IPS-15b (cell line): ENCODE measurements around the gene FBN3.
A peak's percentile ranks its signal among the peaks of the same experiment; 100 is the strongest.

ENCODE experiments used
- H3K27me3 ChIP-seq: one replicate; pipeline ENCODE4 v1.6.1; 2013; ENCODE audit warnings: low read length; ENCODE audit not compliant: control insufficient read depth, insufficient read depth
- H3K36me3 ChIP-seq: one replicate; pipeline ENCODE4 v1.6.1; 2013; ENCODE audit warnings: low read length; ENCODE audit not compliant: control insufficient read depth, insufficient read depth
- H3K4me1 ChIP-seq: one replicate; pipeline ENCODE4 v1.6.1; 2013; ENCODE audit warnings: mild to moderate bottlenecking, low read length; ENCODE audit not compliant: control insufficient read depth, insufficient read depth
- H3K4me3 ChIP-seq: one replicate; pipeline ENCODE4 v1.5.1; 2013; ENCODE audit warnings: low read depth, low read length
- H3K9ac ChIP-seq: one replicate; pipeline ENCODE4 v1.6.1; 2013; ENCODE audit warnings: low read depth, mild to moderate bottlenecking, low read length
- H3K9me3 ChIP-seq: one replicate; pipeline ENCODE4 v1.6.1; 2013; ENCODE audit warnings: mild to moderate bottlenecking, low read length; ENCODE audit not compliant: control insufficient read depth, insufficient read depth

The FBN3 gene

GRCh38 chr19:8056533-8056932 is 92.9 kb downstream of the FBN3 start:
- H3K9ac ChIP-seq, result no peak overlapping the region
- H3K27me3 ChIP-seq, result no peaks in the 10 kb centered on the region
- peaks cover 5% of the 10 kb centered on the region for H3K4me1 ChIP-seq
- H3K9me3 ChIP-seq, result no peaks in the 10 kb centered on the region
- H3K36me3 ChIP-seq, result no peaks in the 10 kb centered on the region
- no peak overlapping the region for H3K4me3 ChIP-seq

- H3K9ac ChIP-seq, result no peak overlapping the region
- no peak overlapping the region for H3K4me3 ChIP-seq
- peaks cover 5% of the 10 kb centered on the region for H3K27me3 ChIP-seq
- no peaks in the 10 kb centered on the region for H3K9me3 ChIP-seq
- peaks cover 5% of the 10 kb centered on the region for H3K4me1 ChIP-seq
- H3K36me3 ChIP-seq, result no peaks in the 10 kb centered on the region
Measured at GRCh38 chr19:8054169-8054568, 95.2 kb downstream of the FBN3 start.

GRCh38 chr19:8052464-8052859 is 96.9 kb downstream of the FBN3 start, which contains the start of gene CCL25:
CCL25 (plus strand) TSS chr19:8052760; CDS start chr19:8053050, 290 bp downstream.
- Histone ChIP-seq H3K9ac (no peak within 1 kb of the TSS), H3K4me1 (peaks cover 5% of the 10 kb centered on the region), H3K27me3 (peaks cover 5% of the 10 kb centered on the region), H3K4me3 (no peak within 1 kb of the TSS), H3K9me3 (no peaks in the 10 kb centered on the region), H3K36me3 (no peaks in the 10 kb centered on the region)

DNA sequence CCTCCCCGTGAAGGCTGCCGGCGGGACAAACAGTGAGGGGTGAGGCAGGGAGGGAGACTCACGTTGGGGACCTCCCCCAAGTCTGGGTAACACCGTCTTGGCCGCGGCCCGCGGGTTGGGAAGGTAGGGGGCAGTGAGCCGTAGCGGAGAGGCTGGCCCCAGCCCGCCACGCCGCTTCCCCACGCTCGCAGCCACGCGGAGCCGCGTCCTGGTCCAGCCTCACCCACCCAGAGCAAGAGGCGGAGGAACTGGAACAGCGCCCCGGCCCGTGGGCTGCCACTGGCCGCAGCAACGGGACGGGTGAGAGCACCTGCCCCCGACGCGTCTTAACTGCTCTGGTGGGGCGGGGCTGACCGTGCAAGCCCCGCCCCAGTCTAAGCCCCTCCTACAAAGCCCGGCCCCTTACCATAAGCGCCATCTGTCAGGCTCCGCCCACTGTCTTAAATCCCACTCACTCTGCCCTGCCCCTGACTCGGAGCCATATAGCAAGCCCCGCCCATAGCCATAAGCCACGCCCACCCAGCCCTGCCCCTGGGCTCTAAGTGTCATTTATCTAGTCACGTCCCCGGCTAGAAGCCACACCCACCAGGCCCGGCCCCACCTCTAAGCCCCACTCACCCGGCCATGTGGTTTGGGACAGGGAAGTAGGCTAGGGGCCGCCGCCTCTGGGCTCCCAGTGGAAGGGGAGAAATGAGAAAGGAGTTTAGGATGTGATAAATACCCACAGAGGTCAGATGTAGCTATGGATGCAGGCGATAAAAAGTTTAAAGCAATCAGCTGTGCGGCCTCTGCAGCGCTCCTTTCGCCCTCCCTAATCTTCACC is 98.9 kb downstream of the FBN3 start:
- no peaks in the 10 kb centered on the region for H3K36me3 ChIP-seq
- H3K9me3 ChIP-seq, result no peaks in the 10 kb centered on the region
- H3K27me3 ChIP-seq, result peaks cover 5% of the 10 kb centered on the region
- peak overlapping the region; percentile 58 for H3K4me3 ChIP-seq
- H3K4me1 ChIP-seq, result peaks cover 5% of the 10 kb centered on the region
- H3K9ac ChIP-seq, result no peak overlapping the region

DNA sequence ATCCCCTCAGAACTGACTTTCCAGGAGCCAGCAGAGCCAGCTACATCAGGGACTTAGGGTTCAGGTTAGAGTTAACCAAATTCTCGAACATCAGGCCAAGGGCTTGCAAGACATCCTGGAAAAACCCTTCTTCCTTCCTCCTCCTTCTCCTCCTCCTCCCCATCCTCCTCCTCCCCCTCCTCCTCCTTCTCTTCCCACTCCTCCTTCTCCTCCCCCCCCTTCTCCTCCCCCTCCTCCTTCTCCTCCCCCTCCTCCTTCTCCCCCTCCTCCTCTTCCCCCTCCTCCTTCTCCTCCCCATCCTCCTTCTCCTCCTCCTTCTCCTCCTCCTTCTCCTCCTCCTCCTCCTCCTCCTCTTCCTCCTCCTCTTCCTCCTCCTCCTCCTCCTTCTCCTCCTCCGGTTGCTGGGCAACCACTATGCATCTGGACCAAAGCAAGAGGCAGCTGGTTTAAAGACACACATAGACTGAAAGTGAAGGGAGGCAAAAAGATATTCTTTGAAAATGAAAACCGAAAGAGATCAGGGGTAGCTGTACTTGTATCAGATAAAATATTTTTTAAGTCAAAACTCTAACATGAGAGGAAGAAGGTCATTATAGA is 102.7 kb downstream of the FBN3 start:
- no peaks in the 10 kb centered on the region for H3K36me3 ChIP-seq
- H3K4me3 ChIP-seq, result no peak overlapping the region
- H3K4me1 ChIP-seq, result no peaks in the 10 kb centered on the region
- H3K27me3 ChIP-seq, result peaks cover 5% of the 10 kb centered on the region
- H3K9me3 ChIP-seq, result no peaks in the 10 kb centered on the region
- no peak overlapping the region for H3K9ac ChIP-seq

DNA sequence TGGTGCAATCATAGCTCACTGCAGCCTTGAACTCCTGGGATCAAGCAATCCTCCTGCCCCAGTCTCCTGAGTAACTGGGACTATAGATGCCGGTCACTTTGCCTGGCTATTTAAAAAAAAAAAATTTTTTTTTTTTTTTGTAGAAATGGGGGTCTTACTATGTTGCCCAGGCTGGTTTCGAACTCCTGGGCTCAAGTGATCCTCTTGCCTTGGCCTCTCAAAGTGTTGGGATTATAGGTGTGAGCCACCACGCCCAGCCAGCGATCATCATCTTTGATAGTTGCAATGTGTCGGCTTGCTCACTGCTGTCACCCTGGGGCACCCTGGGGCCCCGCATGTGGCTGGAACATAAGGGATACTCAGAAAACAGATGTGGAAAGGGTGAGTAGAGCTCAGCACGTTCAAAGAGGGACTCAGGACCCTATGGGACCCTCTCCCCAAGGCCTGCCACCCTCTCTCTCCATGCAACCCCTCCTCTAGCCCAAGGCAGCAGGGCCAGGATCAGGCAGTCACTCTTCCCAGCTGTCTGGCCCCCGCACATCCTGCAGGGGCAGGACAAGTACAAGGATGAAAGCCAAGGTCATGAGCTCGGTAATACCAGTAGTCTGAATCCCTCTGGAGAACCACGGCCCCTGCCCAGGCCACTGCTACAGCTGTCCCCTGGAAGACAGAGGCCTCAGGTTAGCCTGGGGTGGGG is 103.4 kb downstream of the FBN3 start:
- H3K4me3 ChIP-seq, result no peak overlapping the region
- H3K36me3 ChIP-seq, result no peaks in the 10 kb centered on the region
- H3K9me3 ChIP-seq, result no peaks in the 10 kb centered on the region
- peaks cover 5% of the 10 kb centered on the region for H3K27me3 ChIP-seq
- H3K9ac ChIP-seq, result no peak overlapping the region
- no peaks in the 10 kb centered on the region for H3K4me1 ChIP-seq

GRCh38 chr19:8044018-8044417 is 105.4 kb downstream of the FBN3 start:
- H3K9ac ChIP-seq, result no peak overlapping the region
- no peak overlapping the region for H3K4me3 ChIP-seq
- H3K27me3 ChIP-seq, result no peaks in the 10 kb centered on the region
- H3K36me3 ChIP-seq, result no peaks in the 10 kb centered on the region
- H3K4me1 ChIP-seq, result no peaks in the 10 kb centered on the region
- H3K9me3 ChIP-seq, result no peaks in the 10 kb centered on the region

DNA sequence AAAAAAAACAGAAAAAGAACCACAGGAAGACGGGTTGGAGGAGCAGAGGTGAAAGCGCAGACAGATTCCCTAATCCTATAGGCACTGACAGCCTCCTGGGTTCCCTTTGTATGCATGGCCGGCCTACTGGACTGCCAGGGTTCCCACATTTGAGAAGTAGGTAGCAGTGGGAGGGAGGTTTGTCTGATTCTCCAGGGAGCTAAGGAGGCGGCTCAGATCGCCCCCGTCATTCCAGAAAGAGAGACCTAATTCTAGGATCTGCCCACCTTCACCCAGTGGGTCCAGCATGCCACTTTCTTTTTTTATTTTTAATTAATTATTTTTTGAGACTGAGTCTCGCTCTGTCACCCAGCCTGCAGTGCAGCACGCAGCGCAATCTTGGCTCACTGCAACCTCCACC is 106.5 kb downstream of the FBN3 start:
- H3K27me3 ChIP-seq, result no peaks in the 10 kb centered on the region
- no peaks in the 10 kb centered on the region for H3K36me3 ChIP-seq
- no peaks in the 10 kb centered on the region for H3K4me1 ChIP-seq
- H3K9ac ChIP-seq, result no peak overlapping the region
- no peak overlapping the region for H3K4me3 ChIP-seq
- H3K9me3 ChIP-seq, result no peaks in the 10 kb centered on the region

DNA sequence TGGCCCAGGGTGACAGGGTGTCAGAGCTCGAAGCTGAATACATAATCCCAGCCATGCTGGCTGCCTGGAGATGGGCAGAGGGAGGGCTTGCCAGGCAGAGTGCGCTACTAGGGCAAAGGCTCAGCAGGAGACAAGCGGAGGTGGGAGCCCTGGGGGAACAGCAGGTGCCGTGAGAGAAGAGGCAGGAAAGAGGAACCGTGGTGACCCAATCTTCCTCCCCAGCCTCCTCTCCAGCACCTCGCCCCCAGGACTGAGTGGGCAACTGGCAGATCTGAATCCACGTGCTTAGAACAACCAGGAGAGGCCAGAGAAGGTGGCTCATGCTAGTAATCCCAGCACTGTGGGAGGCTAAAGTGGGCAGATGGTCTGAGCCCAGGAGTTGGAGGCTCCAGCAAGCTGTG is 107.9 kb downstream of the FBN3 start:
- Histone ChIP-seq H3K36me3 (no peaks in the 10 kb centered on the region), H3K9me3 (no peaks in the 10 kb centered on the region), H3K4me3 (no peak overlapping the region), H3K4me1 (no peaks in the 10 kb centered on the region), H3K9ac (no peak overlapping the region), H3K27me3 (no peaks in the 10 kb centered on the region)

GRCh38 chr19:8039231-8039630 is 110.2 kb downstream of the FBN3 start:
- no peaks in the 10 kb centered on the region for H3K9me3 ChIP-seq
- no peak overlapping the region for H3K4me3 ChIP-seq
- H3K27me3 ChIP-seq, result no peaks in the 10 kb centered on the region
- H3K9ac ChIP-seq, result no peak overlapping the region
- no peaks in the 10 kb centered on the region for H3K4me1 ChIP-seq
- H3K36me3 ChIP-seq, result no peaks in the 10 kb centered on the region

DNA sequence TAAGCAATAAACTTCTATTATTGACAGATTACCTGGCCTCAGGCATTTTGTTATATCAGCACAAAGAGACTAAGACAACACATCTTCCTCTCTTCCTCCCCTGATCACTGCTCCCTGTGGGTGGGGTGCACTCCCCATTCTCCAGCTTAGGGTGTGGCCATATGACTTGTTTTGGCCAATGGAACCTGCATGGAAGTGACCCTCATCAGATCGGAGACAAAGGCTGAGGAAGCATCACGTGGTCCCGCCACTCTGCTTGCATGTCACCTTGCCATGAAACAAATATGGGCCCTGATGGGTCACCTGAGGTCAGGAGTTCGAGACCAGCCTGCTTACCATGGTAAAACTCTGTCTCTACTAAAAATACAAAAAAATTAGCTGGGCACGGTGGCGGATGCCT is 110.6 kb downstream of the FBN3 start:
- no peak overlapping the region for H3K9ac ChIP-seq
- H3K4me1 ChIP-seq, result no peaks in the 10 kb centered on the region
- no peaks in the 10 kb centered on the region for H3K9me3 ChIP-seq
- H3K4me3 ChIP-seq, result no peak overlapping the region
- no peaks in the 10 kb centered on the region for H3K27me3 ChIP-seq
- no peaks in the 10 kb centered on the region for H3K36me3 ChIP-seq
